Astrocyte of the cerebellum (primary cell): ENCODE measurements around the gene KISS1.

Source experiments
- DNase-seq: peaks from one replicate; pipeline ENCODE4 v3.0.0-alpha.2; 2011; ENCODE audit warnings: low read depth
- H3K4me3 ChIP-seq: 2 replicates; pipeline ENCODE4 v1.5.1; 2011; ENCODE audit warnings: mild to moderate bottlenecking, low read depth, low read length, moderate library complexity
- in situ Hi-C: cut with HindIII; loops from 2 replicates; pipeline ENCODE4 v1.10.0; 2017; ENCODE audit warnings: low sequenced_read_pairs
- TF ChIP-seq, protein P1 (sequence below): IDR thresholded peaks from 2 replicates; pipeline ENCODE4 v1.5.1; 2012; ENCODE audit warnings: low read length, low read depth, moderate library complexity, mild to moderate bottlenecking; ENCODE audit errors: missing control alignments

The KISS1 gene

GRCh38 chr1:204194080-204194479 is 2.2 kb downstream of the KISS1 start:
- no peak for DNase-seq
- TF ChIP-seq, protein P1, sequence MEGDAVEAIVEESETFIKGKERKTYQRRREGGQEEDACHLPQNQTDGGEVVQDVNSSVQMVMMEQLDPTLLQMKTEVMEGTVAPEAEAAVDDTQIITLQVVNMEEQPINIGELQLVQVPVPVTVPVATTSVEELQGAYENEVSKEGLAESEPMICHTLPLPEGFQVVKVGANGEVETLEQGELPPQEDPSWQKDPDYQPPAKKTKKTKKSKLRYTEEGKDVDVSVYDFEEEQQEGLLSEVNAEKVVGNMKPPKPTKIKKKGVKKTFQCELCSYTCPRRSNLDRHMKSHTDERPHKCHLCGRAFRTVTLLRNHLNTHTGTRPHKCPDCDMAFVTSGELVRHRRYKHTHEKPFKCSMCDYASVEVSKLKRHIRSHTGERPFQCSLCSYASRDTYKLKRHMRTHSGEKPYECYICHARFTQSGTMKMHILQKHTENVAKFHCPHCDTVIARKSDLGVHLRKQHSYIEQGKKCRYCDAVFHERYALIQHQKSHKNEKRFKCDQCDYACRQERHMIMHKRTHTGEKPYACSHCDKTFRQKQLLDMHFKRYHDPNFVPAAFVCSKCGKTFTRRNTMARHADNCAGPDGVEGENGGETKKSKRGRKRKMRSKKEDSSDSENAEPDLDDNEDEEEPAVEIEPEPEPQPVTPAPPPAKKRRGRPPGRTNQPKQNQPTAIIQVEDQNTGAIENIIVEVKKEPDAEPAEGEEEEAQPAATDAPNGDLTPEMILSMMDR = no peak
- in situ Hi-C loops = no loop called here
- no peak overlapping the region for H3K4me3 ChIP-seq

- in situ Hi-C loops = no loop called here
- no peak for DNase-seq
- H3K4me3 ChIP-seq = no peak overlapping the region
- TF ChIP-seq, protein P1 = no peak
Measured at GRCh38 chr1:204192589-204193352, 3.5 kb downstream of the KISS1 start.

GRCh38 chr1:204192046-204192445 is 4.2 kb downstream of the KISS1 start:
- in situ Hi-C loops = no loop called here

GRCh38 chr1:204191456-204191855 is 4.8 kb downstream of the KISS1 start:
- no peak for DNase-seq
- TF ChIP-seq, protein P1 = no peak
- H3K4me3 ChIP-seq = no peak overlapping the region
- in situ Hi-C loops = no loop called here

More at GRCh38 chr1:204192046-204192445, 4.2 kb downstream of the KISS1 start:
- no peak overlapping the region for H3K4me3 ChIP-seq
- no peak for DNase-seq
- TF ChIP-seq, protein P1 = no peak

DNA sequence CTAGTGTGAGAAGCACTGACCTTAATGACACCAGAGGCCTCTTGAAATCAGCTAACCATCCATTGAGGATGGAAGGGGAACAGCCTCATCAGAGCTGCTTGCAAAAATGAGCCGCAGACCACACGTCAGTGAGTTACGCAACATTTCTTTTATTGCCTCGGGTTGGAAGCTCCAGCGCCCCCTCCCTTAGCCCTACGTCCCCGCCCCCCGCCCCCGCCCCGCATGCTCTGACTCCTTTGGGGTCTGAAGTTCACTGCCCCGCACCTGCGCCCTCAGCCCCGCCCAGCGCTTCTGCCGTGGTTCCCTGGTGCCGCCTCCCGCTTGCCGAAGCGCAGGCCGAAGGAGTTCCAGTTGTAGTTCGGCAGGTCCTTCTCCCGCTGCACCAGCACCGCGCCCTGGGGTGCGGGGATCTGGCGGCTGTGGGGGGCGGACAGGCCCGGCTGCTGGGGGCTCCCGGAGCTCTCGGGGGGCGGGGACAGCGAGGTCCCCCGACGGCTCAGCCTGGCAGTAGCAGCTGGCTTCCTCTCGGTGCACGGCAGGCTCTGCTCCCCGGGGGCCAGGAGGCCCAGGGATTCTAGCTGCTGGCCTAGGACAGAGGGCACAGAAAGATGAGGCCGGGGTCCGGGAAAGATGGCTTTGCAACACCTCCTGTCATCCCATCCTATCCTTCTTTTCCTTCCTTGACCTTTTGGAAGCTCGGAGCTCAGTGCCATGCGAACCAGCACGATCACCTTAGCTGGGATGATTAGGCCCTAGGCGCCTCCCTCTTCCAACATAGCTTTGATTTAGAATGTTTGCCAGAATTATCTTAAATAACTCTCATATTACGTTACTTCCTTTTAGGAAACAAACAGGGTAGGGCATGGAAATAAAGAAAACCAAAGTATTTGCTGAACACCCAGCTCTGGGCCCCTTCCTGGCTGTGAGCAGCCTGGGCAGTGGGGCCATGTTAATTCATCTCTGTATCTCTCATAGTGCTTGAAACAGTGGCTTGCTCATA is 5.8 kb downstream of the KISS1 start:
- in situ Hi-C loops = no loop called here
- TF ChIP-seq, protein P1 = no peak
- DNase-seq = no peak
- no peak overlapping the region for H3K4me3 ChIP-seq

DNA sequence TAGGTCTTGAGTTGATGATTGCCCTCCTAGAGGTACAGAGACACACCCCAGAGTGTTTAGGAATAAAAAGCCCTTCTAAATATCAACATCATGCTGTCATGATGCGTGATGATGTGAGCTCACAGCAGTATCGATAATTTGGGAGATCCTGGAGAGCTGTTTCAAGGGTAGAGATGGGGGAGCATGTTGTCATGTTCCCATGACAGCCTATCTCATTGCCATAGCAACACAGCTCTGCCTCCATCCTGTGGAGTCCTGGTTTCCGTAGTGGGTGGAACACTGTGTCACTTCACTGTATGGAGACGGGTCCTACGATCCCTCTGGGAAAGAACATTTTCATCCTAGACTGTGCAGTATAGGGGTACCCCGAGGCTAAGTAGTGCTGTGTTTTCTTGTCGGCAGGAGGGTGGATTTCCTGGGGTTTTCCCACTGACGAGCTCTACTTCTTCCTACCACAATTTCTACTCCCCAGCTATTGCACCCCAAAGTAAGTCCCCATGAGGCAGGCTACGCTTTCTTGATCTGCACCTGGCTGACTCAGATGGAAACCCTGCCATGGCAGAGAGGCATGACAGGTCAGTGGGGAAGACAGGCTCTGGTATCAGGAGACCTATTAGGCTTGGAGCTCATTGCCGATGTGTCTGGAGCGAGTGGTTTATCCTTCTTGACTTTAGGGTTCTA is 7.2 kb downstream of the KISS1 start:
- DNase-seq = no peak
- no peak overlapping the region for H3K4me3 ChIP-seq
- in situ Hi-C loops = no loop called here
- TF ChIP-seq, protein P1 = no peak
